ENCODE data around the gene HS3ST3B1. TPM values are rescaled to one million over a fixed set of nuclear protein-coding genes. Genes with fewer than 3 reads are reported as not detected.

The HS3ST3B1 gene
- 10 to 100 TPM in 3 of 4 donors, 1 to 10 TPM in 1; 4.3 to 30.1 (median 15.5) TPM for total RNA-seq

- DNase-seq (ENCODE audit: low spot score in 2 of 2), result peak; percentile 99 to 100
- TF ChIP-seq POLR2A (IDR thresholded peaks at IDR 0.05), result no peak
- TF ChIP-seq, protein P1, sequence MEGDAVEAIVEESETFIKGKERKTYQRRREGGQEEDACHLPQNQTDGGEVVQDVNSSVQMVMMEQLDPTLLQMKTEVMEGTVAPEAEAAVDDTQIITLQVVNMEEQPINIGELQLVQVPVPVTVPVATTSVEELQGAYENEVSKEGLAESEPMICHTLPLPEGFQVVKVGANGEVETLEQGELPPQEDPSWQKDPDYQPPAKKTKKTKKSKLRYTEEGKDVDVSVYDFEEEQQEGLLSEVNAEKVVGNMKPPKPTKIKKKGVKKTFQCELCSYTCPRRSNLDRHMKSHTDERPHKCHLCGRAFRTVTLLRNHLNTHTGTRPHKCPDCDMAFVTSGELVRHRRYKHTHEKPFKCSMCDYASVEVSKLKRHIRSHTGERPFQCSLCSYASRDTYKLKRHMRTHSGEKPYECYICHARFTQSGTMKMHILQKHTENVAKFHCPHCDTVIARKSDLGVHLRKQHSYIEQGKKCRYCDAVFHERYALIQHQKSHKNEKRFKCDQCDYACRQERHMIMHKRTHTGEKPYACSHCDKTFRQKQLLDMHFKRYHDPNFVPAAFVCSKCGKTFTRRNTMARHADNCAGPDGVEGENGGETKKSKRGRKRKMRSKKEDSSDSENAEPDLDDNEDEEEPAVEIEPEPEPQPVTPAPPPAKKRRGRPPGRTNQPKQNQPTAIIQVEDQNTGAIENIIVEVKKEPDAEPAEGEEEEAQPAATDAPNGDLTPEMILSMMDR (IDR thresholded peaks at IDR 0.05), result peak in 1 of 3 donors; percentile 33
- intact Hi-C loops (cut with DNase I; ENCODE audit: low total_unique reads), result loop anchor here (5.0 kb wide), 1 partner anchor 703 kb away; no protein-coding TSS in a partner anchor
- 0 to 1% methylated on average over 45 to 49 of the region's 49 CpGs for WGBS, 2 donors
- H3K4me3 ChIP-seq (ENCODE audit: low read depth, poor library complexity, severe bottlenecking), result peak within 1 kb of the TSS; percentile 50
Measured at GRCh38 chr17:14300575-14301278, at the start of gene HS3ST3B1. Gene HS3ST3B1 (plus strand): TSS chr17:14301081. CDS start chr17:14301519, 438 bp downstream.

- no peak for DNase-seq (ENCODE audit: low spot score in 2 of 2)
- intact Hi-C loops (cut with DNase I; ENCODE audit: low total_unique reads), result no loop called here
- H3K4me3 ChIP-seq (ENCODE audit: low read depth, poor library complexity, severe bottlenecking), result no peak overlapping the region
- 87 to 92% methylated on average over 5 of the region's 5 CpGs for WGBS, 2 donors
- TF ChIP-seq, protein P1 (IDR thresholded peaks at IDR 0.05), result no peak
- no peak for TF ChIP-seq POLR2A (IDR thresholded peaks at IDR 0.05)
Measured at GRCh38 chr17:14261406-14261805, 39.5 kb upstream of the HS3ST3B1 start.

- DNase-seq (ENCODE audit: low spot score in 2 of 2), result no peak
- TF ChIP-seq POLR2A (IDR thresholded peaks at IDR 0.05), result no peak
- TF ChIP-seq, protein P1 (IDR thresholded peaks at IDR 0.05), result no peak
- intact Hi-C loops (cut with DNase I; ENCODE audit: low total_unique reads), result no loop called here
- 95 to 97% methylated on average over 2 of the region's 2 CpGs for WGBS, 2 donors
- H3K4me3 ChIP-seq (ENCODE audit: low read depth, poor library complexity, severe bottlenecking), result no peak overlapping the region
Measured at GRCh38 chr17:14268264-14268663, 32.6 kb upstream of the HS3ST3B1 start.

DNA sequence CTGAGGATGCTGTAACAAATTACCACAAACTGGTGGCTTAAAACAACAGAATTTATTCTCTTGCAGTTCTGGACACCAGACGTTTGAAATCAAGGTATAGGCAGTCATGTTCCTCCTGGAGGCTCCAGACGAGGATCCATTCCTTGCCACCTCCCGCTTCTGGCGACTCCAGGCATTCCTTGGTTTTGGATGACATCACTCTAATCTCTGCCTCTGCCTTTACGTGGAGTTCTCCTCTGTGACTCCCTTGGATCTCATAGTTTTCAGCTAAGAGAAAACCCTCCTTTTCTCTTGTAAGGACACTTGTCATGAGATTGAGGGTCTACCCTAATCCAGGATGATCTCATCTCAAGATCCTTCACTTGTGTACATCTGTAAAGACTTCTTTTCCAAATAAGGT is 31.4 kb upstream of the HS3ST3B1 start:
- intact Hi-C loops (cut with DNase I; ENCODE audit: low total_unique reads), result no loop called here
- no peak overlapping the region for H3K4me3 ChIP-seq (ENCODE audit: low read depth, poor library complexity, severe bottlenecking)
- 44 to 53% methylated on average over 5 of the region's 5 CpGs for WGBS, 2 donors
- TF ChIP-seq POLR2A (IDR thresholded peaks at IDR 0.05), result no peak
- DNase-seq (ENCODE audit: low spot score in 2 of 2), result no peak

GRCh38 chr17:14270508-14270907 is 30.4 kb upstream of the HS3ST3B1 start:
- TF ChIP-seq, protein P1 (IDR thresholded peaks at IDR 0.05), result no peak
- TF ChIP-seq POLR2A (IDR thresholded peaks at IDR 0.05), result no peak
- no peak overlapping the region for H3K4me3 ChIP-seq (ENCODE audit: low read depth, poor library complexity, severe bottlenecking)
- WGBS, 2 donors, result 89 to 92% methylated on average over 2 of the region's 2 CpGs
- intact Hi-C loops (cut with DNase I; ENCODE audit: low total_unique reads), result no loop called here
- no peak for DNase-seq (ENCODE audit: low spot score in 2 of 2)

- no peak overlapping the region for H3K4me3 ChIP-seq (ENCODE audit: low read depth, poor library complexity, severe bottlenecking)
- TF ChIP-seq, protein P1 (IDR thresholded peaks at IDR 0.05), result no peak
- no peak for TF ChIP-seq POLR2A (IDR thresholded peaks at IDR 0.05)
- intact Hi-C loops (cut with DNase I; ENCODE audit: low total_unique reads), result no loop called here
- 75 to 81% methylated on average over 2 of the region's 2 CpGs for WGBS, 2 donors
- no peak for DNase-seq (ENCODE audit: low spot score in 2 of 2)
Measured at GRCh38 chr17:14276535-14277250, 24.2 kb upstream of the HS3ST3B1 start.
